ENCODE measurements around the gene PRKCZ.
A peak's percentile ranks its signal among the peaks of the same experiment; 100 is the strongest.

Gene PRKCZ

DNA sequence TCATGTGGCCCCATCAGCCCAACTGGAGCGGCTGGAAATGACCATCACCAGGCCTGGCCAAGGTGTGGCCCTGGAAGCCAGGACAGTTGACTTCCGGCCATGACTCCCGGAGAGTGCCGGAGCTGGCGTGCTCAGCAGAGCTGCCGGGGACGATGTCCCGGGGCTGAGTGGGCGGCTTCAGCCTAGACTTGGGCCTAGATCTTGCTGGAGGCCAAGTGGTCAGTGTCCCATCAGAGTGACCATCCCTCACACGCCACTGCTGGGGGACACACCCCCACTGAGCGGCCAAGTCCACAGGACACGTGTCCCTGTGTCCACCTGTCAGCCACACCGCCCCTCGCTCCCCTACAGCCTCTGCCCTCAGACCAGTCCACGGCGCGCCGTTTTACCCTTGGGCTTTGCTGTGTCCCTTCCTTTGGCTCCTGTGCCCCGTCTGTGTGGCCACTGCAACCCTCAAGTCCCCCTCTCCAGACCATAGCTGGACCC lies 140.3 kb downstream of the PRKCZ start:
- Mint-ChIP-seq H3K9me3 (no peaks in the 10 kb centered on the region), H3K27ac (ENCODE audit: low read depth) (peak overlapping the region; percentile 46), H3K4me1 (peaks cover 5% of the 10 kb centered on the region), H3K36me3 (ENCODE audit: insufficient read depth) (peaks cover 11% of the 10 kb centered on the region), H3K27me3 (no peaks in the 10 kb centered on the region), H3K4me3 (peak overlapping the region; percentile 48)
- no peak for DNase-seq (ENCODE audit: low spot score in 2 of 2)
- ATAC-seq (replicated peaks; ENCODE audit: extremely low read depth, poor library complexity, severe bottlenecking), result no peak

DNA sequence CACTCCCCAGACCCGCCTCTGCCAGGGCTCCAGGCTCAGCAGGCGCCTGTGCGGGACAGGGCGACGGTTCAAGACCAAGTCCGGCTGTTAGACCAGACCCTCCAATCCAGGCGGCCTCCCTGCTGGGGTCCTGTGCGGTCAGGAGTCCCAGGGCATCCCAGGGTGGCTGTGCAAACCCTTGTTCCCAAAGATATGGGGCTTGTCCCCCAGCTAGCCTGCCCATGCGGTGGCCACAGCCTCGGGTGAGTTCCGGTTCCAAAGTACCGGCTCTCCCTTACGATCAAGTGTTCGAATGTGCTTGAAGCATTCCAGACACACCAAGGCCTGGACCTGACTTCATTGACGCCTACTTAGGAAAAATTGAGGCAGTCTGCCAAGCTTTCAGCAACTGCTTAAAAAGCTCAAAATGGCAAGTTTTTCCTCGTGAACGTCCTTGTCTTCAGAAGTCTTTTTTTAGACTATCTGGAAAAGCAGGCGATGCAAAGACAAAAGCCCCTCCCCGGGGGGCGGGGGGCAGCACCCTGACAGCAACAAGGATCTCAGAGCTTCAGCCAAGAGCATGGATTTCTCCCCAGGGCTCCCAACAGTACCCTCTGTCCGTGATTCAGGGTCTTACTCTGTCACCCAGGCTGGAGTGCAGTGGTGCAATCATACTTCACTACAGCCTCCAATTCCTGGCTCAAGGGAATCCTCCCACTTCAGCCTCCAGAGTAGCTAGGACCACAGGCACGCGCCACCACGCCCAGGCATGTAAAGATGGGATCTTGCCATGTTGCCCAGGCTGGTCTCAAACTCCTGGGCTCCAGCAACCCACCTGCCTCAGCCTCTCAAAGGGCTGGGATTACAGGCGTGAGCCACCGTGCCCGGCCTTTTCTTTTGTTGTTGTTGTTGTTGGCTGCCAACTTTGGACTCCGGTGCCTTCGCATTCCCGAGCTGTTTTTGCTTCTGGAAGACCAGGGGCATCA lies 142.1 kb downstream of the PRKCZ start:
- no peak for DNase-seq (ENCODE audit: low spot score in 2 of 2)

DNA sequence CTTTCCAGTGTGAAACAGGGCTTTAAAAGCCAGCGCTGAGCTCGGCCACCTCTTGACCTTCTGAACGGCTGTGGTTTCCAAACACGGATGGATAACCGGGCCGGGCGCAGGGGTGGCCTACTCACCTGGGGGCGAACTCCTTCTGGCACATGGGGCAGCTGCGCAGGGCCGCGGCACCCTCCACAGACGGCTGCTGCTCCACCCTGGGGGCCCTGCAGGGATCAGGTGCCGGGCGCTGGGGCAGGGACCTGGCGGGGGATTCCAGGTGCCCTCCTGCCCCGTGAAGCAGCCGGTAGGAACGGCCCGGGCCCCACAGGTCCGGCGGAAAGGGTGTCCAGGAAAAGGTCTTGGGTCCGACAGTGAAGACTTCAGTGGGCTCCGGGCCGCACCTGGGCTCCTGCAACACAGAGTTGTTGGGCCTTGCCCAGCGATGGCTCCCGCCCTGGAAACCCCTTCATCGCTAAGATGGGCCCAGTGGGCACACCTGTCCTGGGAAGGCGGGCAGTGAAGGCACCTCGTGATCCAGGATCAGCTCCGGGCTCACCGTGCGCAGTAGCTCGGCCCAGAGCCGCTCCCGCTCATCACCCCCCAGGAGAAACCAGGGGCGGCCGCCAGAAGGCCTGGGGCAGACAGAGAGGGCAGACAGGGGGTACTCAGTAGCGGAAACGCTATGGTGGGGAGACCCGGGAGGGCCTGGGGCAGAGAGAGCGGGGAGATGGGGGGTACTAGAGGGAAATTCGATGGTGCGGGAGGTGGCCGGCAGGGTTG lies 143.5 kb downstream of the PRKCZ start:
- peaks cover 10% of the 10 kb centered on the region for H3K36me3 Mint-ChIP-seq (ENCODE audit: insufficient read depth)
- H3K27me3 Mint-ChIP-seq, result no peaks in the 10 kb centered on the region
- ATAC-seq (replicated peaks; ENCODE audit: extremely low read depth, poor library complexity, severe bottlenecking) (no peak), DNase-seq (ENCODE audit: low spot score in 2 of 2) (no peak)
- peak overlapping the region; percentile 81 for H3K4me3 Mint-ChIP-seq
- H3K4me1 Mint-ChIP-seq, result peaks cover 8% of the 10 kb centered on the region
- H3K27ac Mint-ChIP-seq (ENCODE audit: low read depth), result peak overlapping the region; percentile 82
- no peaks in the 10 kb centered on the region for H3K9me3 Mint-ChIP-seq

More for the DNA sequence above, 142.1 kb downstream of the PRKCZ start:
- Mint-ChIP-seq H3K4me3 (peak overlapping the region; percentile 81), H3K4me1 (peaks cover 5% of the 10 kb centered on the region), H3K27me3 (no peaks in the 10 kb centered on the region), H3K9me3 (no peaks in the 10 kb centered on the region), H3K27ac (ENCODE audit: low read depth) (peak overlapping the region; percentile 39), H3K36me3 (ENCODE audit: insufficient read depth) (peaks cover 11% of the 10 kb centered on the region)
- ATAC-seq (replicated peaks; ENCODE audit: extremely low read depth, poor library complexity, severe bottlenecking), result no peak

DNA sequence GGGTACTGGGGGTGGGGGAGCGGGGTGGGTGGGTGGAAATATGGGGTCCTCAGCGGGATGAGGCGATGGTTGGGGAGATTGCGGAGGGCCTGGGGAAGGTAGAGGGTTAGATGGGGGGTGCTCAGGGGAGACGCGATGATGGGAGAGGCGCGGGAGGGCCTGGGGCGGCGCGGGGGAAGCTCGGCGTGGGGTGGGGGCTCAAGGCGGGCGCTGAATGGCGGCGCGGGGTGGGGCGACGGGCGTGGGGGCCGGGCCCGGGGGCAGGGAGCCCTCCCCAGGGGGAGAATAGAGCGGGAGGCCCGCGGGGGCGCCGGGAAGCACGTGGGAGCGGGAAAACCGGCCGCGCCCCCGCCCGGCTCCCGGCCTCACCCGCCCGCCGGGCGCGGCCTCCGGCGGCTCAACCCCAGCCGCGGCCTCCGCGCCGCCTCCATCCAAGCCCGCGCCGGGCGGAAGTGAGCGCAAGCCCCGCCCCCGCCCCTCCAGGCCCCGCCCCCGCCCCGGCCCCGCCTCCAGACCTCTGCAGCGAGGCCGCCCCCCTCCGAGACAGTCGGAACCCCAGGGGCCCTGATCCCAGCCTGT lies 144.2 kb downstream of the PRKCZ start, which contains the start of gene FAAP20:
TSS of gene FAAP20 (minus strand) at position 454 of the 579 bp plus-strand sequence. CDS start at position 431, 23 bp downstream.
- H3K9me3 Mint-ChIP-seq, result no peaks in the 10 kb centered on the region
- ATAC-seq (replicated peaks; ENCODE audit: extremely low read depth, poor library complexity, severe bottlenecking), result peak; percentile 47

DNA sequence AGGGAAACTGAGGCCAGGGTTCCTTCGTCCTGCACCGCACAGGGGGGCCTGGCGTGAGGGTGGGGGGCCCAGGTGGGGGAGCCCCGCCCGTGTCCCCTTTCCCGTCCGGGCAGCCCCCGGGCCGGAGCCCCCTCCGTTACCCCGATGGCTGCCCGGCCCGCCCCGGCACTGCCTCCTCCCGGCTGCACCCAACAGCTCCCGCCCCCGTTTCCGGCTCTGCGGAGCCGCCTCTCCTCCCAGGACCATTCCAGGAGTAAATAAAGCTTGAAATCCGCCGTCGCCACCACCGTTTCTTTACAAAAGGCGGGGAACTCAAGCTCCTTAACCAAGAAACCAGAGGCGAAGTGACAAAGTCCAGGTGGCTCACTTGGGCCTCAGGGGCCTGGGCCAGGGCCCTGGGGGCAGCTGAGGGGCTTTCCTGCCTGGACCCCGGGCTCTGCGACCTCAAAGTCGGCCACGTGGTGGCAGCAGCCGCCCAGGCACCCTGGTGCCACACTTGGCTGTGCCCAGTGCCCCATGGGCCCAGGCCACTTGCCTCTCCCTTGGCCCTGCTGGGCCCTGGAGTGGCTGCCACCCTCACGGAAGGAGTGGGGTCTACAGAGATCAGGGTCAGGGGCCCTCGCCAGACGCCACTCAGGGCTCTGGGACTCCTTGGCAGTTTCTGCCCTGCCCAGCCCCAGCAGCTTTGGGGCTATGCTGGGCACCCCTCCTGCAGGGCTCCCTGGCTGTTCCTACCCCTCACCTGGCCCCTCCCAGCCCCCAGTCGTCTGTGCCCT lies 144.9 kb downstream of the PRKCZ start:
- ATAC-seq (replicated peaks; ENCODE audit: extremely low read depth, poor library complexity, severe bottlenecking) (peak; percentile 78), DNase-seq (ENCODE audit: low spot score in 2 of 2) (peak; percentile 87 to 91)
- H3K27me3 Mint-ChIP-seq, result no peaks in the 10 kb centered on the region
- peaks cover 22% of the 10 kb centered on the region for H3K4me1 Mint-ChIP-seq
- peak overlapping the region; percentile 89 for H3K27ac Mint-ChIP-seq (ENCODE audit: low read depth)
- no peaks in the 10 kb centered on the region for H3K9me3 Mint-ChIP-seq
- H3K4me3 Mint-ChIP-seq, result peak overlapping the region; percentile 81
- peaks cover 9% of the 10 kb centered on the region for H3K36me3 Mint-ChIP-seq (ENCODE audit: insufficient read depth)

More for the DNA sequence above, 144.2 kb downstream of the PRKCZ start, which contains the start of gene FAAP20:
- peak within 1 kb of the TSS; percentile 89 for H3K27ac Mint-ChIP-seq (ENCODE audit: low read depth)
- H3K4me3 Mint-ChIP-seq, result peak within 1 kb of the TSS; percentile 81
- peaks cover 15% of the 10 kb centered on the region for H3K4me1 Mint-ChIP-seq
- H3K27me3 Mint-ChIP-seq, result no peaks in the 10 kb centered on the region
- peak in 1 of 2 donors; percentile 32 for DNase-seq (ENCODE audit: low spot score in 2 of 2)
- H3K36me3 Mint-ChIP-seq (ENCODE audit: insufficient read depth), result peaks cover 9% of the 10 kb centered on the region

DNA sequence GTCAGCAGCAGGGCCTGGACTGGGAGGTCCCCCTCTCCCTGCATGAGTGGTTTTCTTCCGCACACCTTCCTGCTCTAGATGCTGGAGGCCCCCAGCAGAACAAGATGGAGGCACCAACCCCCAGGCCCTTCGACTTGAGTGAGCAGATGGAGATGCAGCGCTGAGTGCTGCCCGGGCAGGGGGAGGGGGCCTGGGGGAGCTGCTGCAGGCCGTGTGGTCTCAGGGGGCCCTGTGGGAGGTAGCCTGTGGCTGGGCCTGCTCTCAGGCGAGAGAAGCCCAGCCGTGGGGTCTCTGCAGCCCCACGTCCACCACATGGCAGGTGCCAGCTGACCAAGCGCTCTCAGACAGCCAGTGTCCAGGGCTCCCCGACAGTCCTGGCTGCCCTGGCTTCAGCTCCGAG lies 145.6 kb downstream of the PRKCZ start:
- no peak overlapping the region for H3K27ac Mint-ChIP-seq (ENCODE audit: low read depth)
- peaks cover 9% of the 10 kb centered on the region for H3K36me3 Mint-ChIP-seq (ENCODE audit: insufficient read depth)
- H3K9me3 Mint-ChIP-seq, result no peaks in the 10 kb centered on the region
- no peaks in the 10 kb centered on the region for H3K27me3 Mint-ChIP-seq
- ATAC-seq (replicated peaks; ENCODE audit: extremely low read depth, poor library complexity, severe bottlenecking), result no peak
- peaks cover 22% of the 10 kb centered on the region for H3K4me1 Mint-ChIP-seq
- DNase-seq (ENCODE audit: low spot score in 2 of 2), result no peak
- H3K4me3 Mint-ChIP-seq, result peak overlapping the region; percentile 81

DNA sequence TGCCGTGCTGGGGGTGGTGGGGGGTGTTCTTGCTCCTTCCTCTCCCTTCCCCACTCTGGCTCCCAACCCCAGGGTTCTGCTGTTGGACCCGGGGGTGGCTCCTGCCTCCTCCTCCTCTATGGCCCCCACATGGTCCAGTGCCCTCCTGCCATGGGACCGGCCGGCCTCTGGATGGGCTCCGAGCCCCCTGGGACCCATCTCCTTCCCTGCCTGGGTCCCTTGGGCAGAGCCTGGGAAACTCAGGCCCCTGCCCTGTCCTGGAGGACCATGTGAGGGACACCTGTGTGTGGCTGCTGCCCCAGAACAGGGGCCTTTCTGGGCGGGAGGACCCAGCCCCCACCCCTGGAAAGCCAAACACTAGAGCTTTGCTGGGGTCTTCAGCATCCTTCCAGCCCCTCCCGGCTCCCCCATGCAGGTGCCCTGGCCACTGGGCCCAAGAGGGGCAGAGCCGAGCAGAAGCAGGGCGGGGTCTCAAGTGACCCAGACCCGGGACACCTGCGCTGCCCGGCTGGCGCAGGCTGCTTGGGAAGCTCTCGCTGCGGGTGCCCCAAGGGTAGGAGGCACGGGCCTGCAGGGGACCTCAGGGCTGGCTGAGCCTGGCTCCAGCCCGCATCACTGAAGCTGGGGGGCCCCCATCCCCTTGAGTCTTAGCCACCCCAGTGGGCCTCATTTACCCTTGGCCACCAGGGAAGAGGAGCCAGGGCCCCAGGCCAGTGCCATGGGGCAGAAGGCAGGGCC lies 146.9 kb downstream of the PRKCZ start:
- Mint-ChIP-seq H3K36me3 (ENCODE audit: insufficient read depth) (peaks cover 9% of the 10 kb centered on the region), H3K9me3 (no peaks in the 10 kb centered on the region), H3K27ac (ENCODE audit: low read depth) (no peak overlapping the region), H3K4me3 (no peak overlapping the region), H3K27me3 (no peaks in the 10 kb centered on the region), H3K4me1 (peaks cover 17% of the 10 kb centered on the region)
- DNase-seq (ENCODE audit: low spot score in 2 of 2) (no peak), ATAC-seq (replicated peaks; ENCODE audit: extremely low read depth, poor library complexity, severe bottlenecking) (no peak)

DNA sequence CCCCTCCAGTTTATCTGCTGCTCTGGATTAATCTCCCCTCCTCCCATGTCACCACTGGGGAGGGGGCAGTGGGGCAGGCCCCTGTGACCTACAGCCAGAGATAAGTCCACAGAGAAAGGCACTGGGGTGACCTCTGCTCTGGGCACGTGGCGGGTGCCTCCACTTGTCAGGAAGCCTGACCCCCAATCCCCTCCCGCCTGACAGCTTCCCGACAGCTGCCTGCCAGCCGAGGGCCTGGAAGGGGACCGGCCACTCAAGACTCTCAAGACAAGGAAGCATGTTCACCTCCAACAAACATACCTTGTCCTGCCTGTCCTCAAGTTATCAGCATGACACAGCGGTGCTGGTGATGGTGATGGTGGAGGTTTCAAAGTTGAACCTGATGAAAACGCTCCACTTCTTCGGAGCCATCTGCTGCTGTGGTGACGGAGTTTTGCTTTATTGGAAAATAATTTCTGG lies 147.5 kb downstream of the PRKCZ start:
- H3K27ac Mint-ChIP-seq (ENCODE audit: low read depth), result peak overlapping the region; percentile 90
- H3K36me3 Mint-ChIP-seq (ENCODE audit: insufficient read depth), result peaks cover 9% of the 10 kb centered on the region
- ATAC-seq (replicated peaks; ENCODE audit: extremely low read depth, poor library complexity, severe bottlenecking), result no peak
- no peaks in the 10 kb centered on the region for H3K27me3 Mint-ChIP-seq
- no peaks in the 10 kb centered on the region for H3K9me3 Mint-ChIP-seq
- H3K4me1 Mint-ChIP-seq, result peaks cover 17% of the 10 kb centered on the region
- no peak overlapping the region for H3K4me3 Mint-ChIP-seq
- no peak for DNase-seq (ENCODE audit: low spot score in 2 of 2)

DNA sequence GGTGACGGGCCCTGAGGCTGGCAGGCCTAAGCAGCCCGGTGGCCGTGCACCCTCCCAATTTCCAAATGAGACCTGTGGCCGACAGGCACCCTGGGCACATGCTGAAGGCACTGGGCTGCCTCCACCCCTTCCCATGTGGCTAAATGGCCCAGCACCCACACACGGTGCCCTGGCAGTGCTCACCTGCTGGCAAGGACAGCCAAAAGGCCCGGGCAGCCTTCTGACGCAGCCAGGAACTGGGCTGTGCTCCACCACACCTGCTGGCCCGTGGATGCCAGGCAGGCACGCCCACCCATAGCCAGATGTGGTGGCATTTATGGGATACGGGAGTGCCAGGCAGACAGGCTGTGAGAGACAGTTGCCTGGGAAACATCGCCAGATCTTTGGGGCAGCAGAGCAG lies 148.4 kb downstream of the PRKCZ start:
- H3K4me3 Mint-ChIP-seq, result peak overlapping the region; percentile 78
- ATAC-seq (replicated peaks; ENCODE audit: extremely low read depth, poor library complexity, severe bottlenecking) (no peak), DNase-seq (ENCODE audit: low spot score in 2 of 2) (no peak)
- H3K27ac Mint-ChIP-seq (ENCODE audit: low read depth), result peak overlapping the region; percentile 90
- peaks cover 17% of the 10 kb centered on the region for H3K4me1 Mint-ChIP-seq
- H3K9me3 Mint-ChIP-seq, result no peaks in the 10 kb centered on the region
- no peaks in the 10 kb centered on the region for H3K27me3 Mint-ChIP-seq
- peaks cover 9% of the 10 kb centered on the region for H3K36me3 Mint-ChIP-seq (ENCODE audit: insufficient read depth)

DNA sequence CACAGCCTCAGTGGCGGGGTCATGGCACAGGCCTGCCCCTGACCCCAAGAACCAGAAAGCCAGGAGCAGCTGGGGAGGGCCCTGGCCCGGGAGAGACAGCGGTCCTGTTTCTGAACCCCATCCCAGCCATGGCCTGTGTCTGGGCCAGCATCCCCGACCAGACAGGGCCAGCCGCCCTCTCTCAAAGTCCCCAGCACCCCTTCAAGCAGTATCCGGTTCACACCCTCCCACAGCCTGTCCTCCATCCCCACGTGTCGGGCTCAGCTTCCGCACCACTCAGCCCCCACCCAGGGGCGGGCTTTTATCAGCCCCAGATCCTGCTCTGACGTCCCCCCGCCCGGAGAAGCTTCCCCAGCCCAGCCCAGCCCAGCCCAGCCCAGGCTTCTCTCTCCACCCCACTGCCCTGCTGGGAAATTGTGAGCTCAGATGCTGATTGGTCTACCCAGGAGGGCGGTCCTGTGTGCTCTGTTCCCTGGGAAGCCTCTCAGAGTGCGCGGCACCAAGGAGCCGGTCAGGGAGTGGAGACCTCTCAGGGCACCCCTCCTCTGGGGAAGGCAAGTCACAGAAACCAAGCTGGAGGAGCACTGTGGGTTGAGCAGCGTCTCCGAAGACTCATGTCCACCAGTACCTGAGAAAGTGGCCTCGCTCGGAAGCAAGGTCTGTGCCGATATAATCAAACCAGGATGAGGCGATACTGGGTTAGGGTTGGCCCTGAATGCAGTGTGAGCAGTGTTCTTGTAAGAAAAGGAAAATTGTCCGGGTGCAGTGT lies 149.0 kb downstream of the PRKCZ start:
- peaks cover 17% of the 10 kb centered on the region for H3K4me1 Mint-ChIP-seq
- H3K27ac Mint-ChIP-seq (ENCODE audit: low read depth), result peak overlapping the region; percentile 90
- peak overlapping the region; percentile 78 for H3K4me3 Mint-ChIP-seq
- H3K36me3 Mint-ChIP-seq (ENCODE audit: insufficient read depth), result peaks cover 8% of the 10 kb centered on the region
- H3K27me3 Mint-ChIP-seq, result no peaks in the 10 kb centered on the region
- no peaks in the 10 kb centered on the region for H3K9me3 Mint-ChIP-seq
- DNase-seq (ENCODE audit: low spot score in 2 of 2) (peak; percentile 57 to 79), ATAC-seq (replicated peaks; ENCODE audit: extremely low read depth, poor library complexity, severe bottlenecking) (peak; percentile 77)
